ENCODE results near the gene FFAR3.
"Not testable (repeated sequence)": the region's sequence is repeated elsewhere in the genome, so short reads cannot be mapped to it uniquely, and the experiment has no call there.

DNA sequence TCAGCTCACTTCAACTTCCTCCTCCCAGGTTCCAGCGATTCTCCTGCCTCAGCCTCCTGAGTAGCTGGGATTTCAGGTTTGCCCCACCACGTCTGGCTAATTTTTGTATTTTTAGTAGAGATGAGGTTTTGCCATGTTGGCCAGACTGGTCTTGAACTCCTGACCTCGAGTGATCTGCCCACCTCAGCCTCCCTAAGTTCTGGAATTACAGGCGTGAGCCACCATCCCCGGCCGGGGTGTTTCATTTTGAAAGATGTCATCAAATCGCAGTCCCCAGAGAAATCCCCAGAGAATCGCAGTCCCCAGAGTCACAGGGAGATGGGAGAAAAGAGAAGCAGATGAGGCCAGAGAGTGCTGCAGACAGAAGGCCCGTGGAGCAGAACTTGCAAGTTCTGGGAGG, 43.2 kb downstream of the FFAR3 start:
- not testable (repeated sequence) for TF ChIP-seq POLR2A (IDR thresholded peaks at IDR 0.05; ENCODE audit: low read depth, low read length); POLR2AphosphoS5 (IDR thresholded peaks at IDR 0.05; ENCODE audit: low read depth, low read length); TAF1 (IDR thresholded peaks at IDR 0.05; ENCODE audit: borderline replicate concordance, low read depth, low read length)

Measured in GM12892 (cell line).